HEK293 (cell line): ENCODE data around the gene FBN2.

Source experiments
- CTCF ChIA-PET: fragments of 350-600 bp; formaldehyde crosslinking; extraction: SDS; loops from one replicate; lab custom pipeline; 2021; ENCODE audit warnings: antibody characterized with exemption; lab: Yijun Ruan, JAX
- POLR2A ChIA-PET: fragments of 300-600 bp; formaldehyde crosslinking; extraction: SDS; loops from one replicate; lab custom pipeline; 2020; ENCODE audit warnings: antibody characterized with exemption, inconsistent platforms; lab: Yijun Ruan, JAX
- H3K27ac ChIP-seq: fragments of 200-500 bp; sonication (Bioruptor generic); 2 replicates; pipeline ENCODE4 v1.5.1; 2014; ENCODE audit warnings: low read depth, low read length, control low read depth, inconsistent platforms; ENCODE audit errors: extremely low read depth
- H3K36me3 ChIP-seq, 2 experiments: fragments of 200-500 bp in 1 of 2; sonication (Bioruptor generic) in 1 of 2; 1 replicate in 1 of 2; 2 replicates in 1 of 2; pipeline ENCODE4 v1.5.1; 2014 to 2017; ENCODE audit warnings: inconsistent platforms in 2 of 2, low read length in 2 of 2; ENCODE audit not compliant: control insufficient read depth in 2 of 2, insufficient read depth in 1 of 2
- H3K4me1 ChIP-seq: fragments of 200-500 bp; sonication (Bioruptor generic); 2 replicates; pipeline ENCODE4 v1.5.1; 2014; ENCODE audit warnings: mild to moderate bottlenecking, low read length, inconsistent platforms; ENCODE audit not compliant: control insufficient read depth, insufficient read depth
- H3K4me3 ChIP-seq: 2 replicates; pipeline ENCODE4 v1.5.1; 2011; ENCODE audit warnings: low read depth, mild to moderate bottlenecking, control low read depth, low read length, moderate library complexity
- H3K9me3 ChIP-seq: fragments of 200-500 bp; sonication (Bioruptor generic); 2 replicates; pipeline ENCODE4 v1.5.1; 2014; ENCODE audit warnings: low read depth, low read length, inconsistent platforms; ENCODE audit not compliant: control insufficient read depth, insufficient read depth
- BCL11A ChIP-seq: fragments of 450-650 bp; formaldehyde crosslinking; IDR thresholded peaks from 2 replicates; pipeline ENCODE4 v1.5.1; 2016; ENCODE audit warnings: low read depth, missing biosample characterization, missing genetic modification characterization
- GLI4 ChIP-seq: fragments of 450-650 bp; formaldehyde crosslinking; IDR thresholded peaks from 2 replicates; pipeline ENCODE4 v1.5.1; 2016; ENCODE audit warnings: missing biosample characterization, missing genetic modification characterization
- GLIS1 ChIP-seq: fragments of 450-650 bp; formaldehyde crosslinking; IDR thresholded peaks from 2 replicates; pipeline ENCODE4 v1.5.1; 2016; ENCODE audit warnings: missing biosample characterization, missing genetic modification characterization
- GLIS2 ChIP-seq: fragments of 450-650 bp; formaldehyde crosslinking; IDR thresholded peaks from 2 replicates; pipeline ENCODE4 v1.5.1; 2016; ENCODE audit warnings: missing biosample characterization, missing genetic modification characterization
- SETDB1 ChIP-seq: IDR thresholded peaks from one replicate; pipeline ENCODE4 v1.6.1; 2017; ENCODE audit warnings: mild to moderate bottlenecking, low read length, moderate library complexity, mixed read lengths; ENCODE audit not compliant: insufficient read length
- ZBTB7A ChIP-seq: fragments of 450-650 bp; formaldehyde crosslinking; IDR thresholded peaks from 2 replicates; pipeline ENCODE4 v1.5.1; 2016; ENCODE audit warnings: low read depth, missing biosample characterization, missing genetic modification characterization
- ZFP37 ChIP-seq: fragments of 450-650 bp; formaldehyde crosslinking; IDR thresholded peaks from 2 replicates; pipeline ENCODE4 v1.5.1; 2016; ENCODE audit warnings: missing biosample characterization, missing genetic modification characterization
- ZIC2 ChIP-seq: fragments of 450-650 bp; formaldehyde crosslinking; IDR thresholded peaks from 2 replicates; pipeline ENCODE4 v1.5.1; 2016; ENCODE audit warnings: missing biosample characterization, missing genetic modification characterization
- ZNF324 ChIP-seq: fragments of 450-650 bp; formaldehyde crosslinking; IDR thresholded peaks from 2 replicates; pipeline ENCODE4 v1.5.1; 2016; ENCODE audit warnings: missing biosample characterization, missing genetic modification characterization
- ZNF350 ChIP-seq: fragments of 450-650 bp; formaldehyde crosslinking; IDR thresholded peaks from 2 replicates; pipeline ENCODE4 v1.5.0; 2017; ENCODE audit warnings: missing biosample characterization, mild to moderate bottlenecking, missing genetic modification characterization
- ZNF404 ChIP-seq: fragments of 450-650 bp; formaldehyde crosslinking; IDR thresholded peaks from 2 replicates; pipeline ENCODE4 v1.5.1; 2017; ENCODE audit warnings: missing biosample characterization, missing genetic modification characterization
- ZNF777 ChIP-seq: fragments of 450-650 bp; formaldehyde crosslinking; IDR thresholded peaks from 2 replicates; pipeline ENCODE4 v1.5.1; 2017; ENCODE audit warnings: missing biosample characterization, missing genetic modification characterization, borderline replicate concordance
- ZNF843 ChIP-seq: fragments of 450-650 bp; formaldehyde crosslinking; IDR thresholded peaks from 2 replicates; pipeline ENCODE4 v1.5.1; 2016; ENCODE audit warnings: missing biosample characterization, missing genetic modification characterization
- ZXDB ChIP-seq: fragments of 450-650 bp; formaldehyde crosslinking; IDR thresholded peaks from 2 replicates; pipeline ENCODE4 v1.5.1; 2016; ENCODE audit warnings: missing biosample characterization, missing genetic modification characterization
- TF ChIP-seq, protein P1 (sequence below): fragments of 450-650 bp; formaldehyde crosslinking; IDR thresholded peaks from 2 replicates; pipeline ENCODE4 v1.5.1; 2016; ENCODE audit warnings: missing biosample characterization, missing genetic modification characterization

Gene FBN2

DNA sequence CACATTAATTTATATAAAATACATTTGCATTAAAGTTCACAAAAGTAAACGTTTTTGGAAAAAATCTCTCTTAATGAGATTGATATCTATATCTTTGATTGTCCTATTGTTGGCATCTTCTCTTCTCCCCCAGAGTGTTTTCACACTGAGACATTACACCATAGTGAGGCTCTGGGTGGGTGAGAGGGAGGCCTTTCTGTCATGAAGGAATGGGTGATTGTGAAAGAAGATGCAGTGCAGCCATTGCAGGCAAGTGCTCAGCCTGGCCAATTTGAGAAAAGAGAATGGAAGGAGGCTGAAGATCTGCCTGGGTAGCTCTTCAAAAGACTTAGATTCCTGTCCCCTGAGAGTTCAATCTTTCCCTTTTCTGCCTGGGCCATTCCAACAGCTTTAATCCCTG lies 313.7 kb downstream of the FBN2 start:
- ChIA-PET POLR2A (no interaction called here), CTCF (interaction anchor here (0.6 to 1.0 kb wide), 2 partner anchors 32 to 619 kb away, joined by 3 read pairs; no protein-coding TSS in a partner anchor)
- Histone ChIP-seq H3K4me3 (no peak overlapping the region), H3K36me3 (no peaks in the 10 kb centered on the region), H3K4me1 (peaks cover 13% of the 10 kb centered on the region), H3K27ac (no peak overlapping the region), H3K9me3 (no peaks in the 10 kb centered on the region)
- no peak for TF ChIP-seq BCL11A (tag by site-specific recombination)
- no peak for TF ChIP-seq ZBTB7A
- no peak for TF ChIP-seq ZNF843 (tag by site-specific recombination)
- TF ChIP-seq ZNF777 = no peak
- no peak for TF ChIP-seq GLI4 (tag by site-specific recombination)
- TF ChIP-seq, protein P1, sequence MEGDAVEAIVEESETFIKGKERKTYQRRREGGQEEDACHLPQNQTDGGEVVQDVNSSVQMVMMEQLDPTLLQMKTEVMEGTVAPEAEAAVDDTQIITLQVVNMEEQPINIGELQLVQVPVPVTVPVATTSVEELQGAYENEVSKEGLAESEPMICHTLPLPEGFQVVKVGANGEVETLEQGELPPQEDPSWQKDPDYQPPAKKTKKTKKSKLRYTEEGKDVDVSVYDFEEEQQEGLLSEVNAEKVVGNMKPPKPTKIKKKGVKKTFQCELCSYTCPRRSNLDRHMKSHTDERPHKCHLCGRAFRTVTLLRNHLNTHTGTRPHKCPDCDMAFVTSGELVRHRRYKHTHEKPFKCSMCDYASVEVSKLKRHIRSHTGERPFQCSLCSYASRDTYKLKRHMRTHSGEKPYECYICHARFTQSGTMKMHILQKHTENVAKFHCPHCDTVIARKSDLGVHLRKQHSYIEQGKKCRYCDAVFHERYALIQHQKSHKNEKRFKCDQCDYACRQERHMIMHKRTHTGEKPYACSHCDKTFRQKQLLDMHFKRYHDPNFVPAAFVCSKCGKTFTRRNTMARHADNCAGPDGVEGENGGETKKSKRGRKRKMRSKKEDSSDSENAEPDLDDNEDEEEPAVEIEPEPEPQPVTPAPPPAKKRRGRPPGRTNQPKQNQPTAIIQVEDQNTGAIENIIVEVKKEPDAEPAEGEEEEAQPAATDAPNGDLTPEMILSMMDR (tag by site-specific recombination) = no peak
- TF ChIP-seq ZNF404 (tag by site-specific recombination) = no peak
- TF ChIP-seq ZXDB (tag by site-specific recombination) = no peak
- TF ChIP-seq, all 188 proteins: peak for 0

DNA sequence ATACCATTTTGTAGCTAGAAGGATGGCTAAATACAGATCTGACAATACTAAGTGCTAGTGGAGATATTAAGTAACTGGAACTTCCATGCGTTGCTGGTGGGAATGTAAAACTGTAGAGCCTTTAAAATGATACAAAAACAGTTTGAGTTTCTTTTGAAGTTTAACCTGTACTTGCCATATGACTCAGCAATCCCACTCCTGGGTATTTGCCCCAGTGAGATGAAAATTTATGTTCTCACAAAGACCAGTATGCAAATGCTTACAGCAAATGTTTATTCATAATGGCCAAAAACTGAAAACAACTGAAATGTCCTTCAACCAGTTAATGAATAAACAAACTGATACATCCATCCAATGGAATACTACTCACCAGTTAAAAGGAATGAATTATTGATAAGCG lies 317.2 kb downstream of the FBN2 start:
- TF ChIP-seq SETDB1 = no peak
- no peak for TF ChIP-seq ZNF350
- H3K9me3 ChIP-seq = no peaks in the 10 kb centered on the region
- ChIA-PET CTCF (no interaction called here), POLR2A (no interaction called here)
- no peak overlapping the region for H3K4me3 ChIP-seq
- H3K36me3 ChIP-seq = no peaks in the 10 kb centered on the region
- peaks cover 12% of the 10 kb centered on the region for H3K4me1 ChIP-seq
- H3K27ac ChIP-seq = no peak overlapping the region

DNA sequence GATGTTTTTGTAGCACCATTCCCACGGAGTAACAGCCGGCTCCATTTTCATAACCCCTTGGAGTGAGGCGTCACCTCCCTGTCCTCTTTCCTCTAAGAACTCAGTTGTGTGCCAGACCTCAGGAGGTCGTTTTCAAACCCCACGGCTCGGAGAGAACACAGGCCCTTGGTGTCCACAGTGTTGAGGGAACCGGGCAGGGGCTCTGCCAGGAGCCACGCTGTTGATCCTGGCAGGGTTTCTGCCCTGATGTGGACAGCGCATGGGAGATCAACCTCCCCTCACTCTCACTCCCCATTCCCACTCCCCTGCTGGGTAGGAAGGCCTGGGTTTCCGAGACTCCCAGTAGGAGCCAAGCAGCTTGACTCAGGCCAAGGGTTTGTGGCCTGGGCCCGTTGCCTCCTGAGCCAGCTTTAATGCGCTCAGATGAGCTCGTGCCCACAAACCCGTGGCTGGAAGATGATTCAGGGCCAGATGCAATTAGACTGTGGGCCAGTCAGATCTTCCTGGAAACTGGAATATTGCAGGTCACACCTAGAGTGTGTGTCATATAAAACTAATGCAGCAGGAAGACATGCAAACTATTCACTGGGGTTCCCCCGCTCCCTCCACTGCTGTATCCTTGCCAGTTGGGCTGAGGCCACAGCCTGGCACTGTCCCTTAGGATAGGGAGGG lies 321.0 kb downstream of the FBN2 start:
- Histone ChIP-seq H3K4me1 (no peaks in the 10 kb centered on the region), H3K9me3 (no peaks in the 10 kb centered on the region), H3K27ac (no peak overlapping the region), H3K36me3 (no peaks in the 10 kb centered on the region), H3K4me3 (no peak overlapping the region)
- TF ChIP-seq GLIS1 (tag by site-specific recombination) (0 out of 2 replicates have a peak, but pooled peaks have one; percentile 17), ZIC2 (tag by site-specific recombination) (peak; percentile 82), GLIS2 (tag by site-specific recombination) (no peak), ZFP37 (tag by site-specific recombination) (no peak)
- ChIA-PET POLR2A (no interaction called here), CTCF (no interaction called here)

DNA sequence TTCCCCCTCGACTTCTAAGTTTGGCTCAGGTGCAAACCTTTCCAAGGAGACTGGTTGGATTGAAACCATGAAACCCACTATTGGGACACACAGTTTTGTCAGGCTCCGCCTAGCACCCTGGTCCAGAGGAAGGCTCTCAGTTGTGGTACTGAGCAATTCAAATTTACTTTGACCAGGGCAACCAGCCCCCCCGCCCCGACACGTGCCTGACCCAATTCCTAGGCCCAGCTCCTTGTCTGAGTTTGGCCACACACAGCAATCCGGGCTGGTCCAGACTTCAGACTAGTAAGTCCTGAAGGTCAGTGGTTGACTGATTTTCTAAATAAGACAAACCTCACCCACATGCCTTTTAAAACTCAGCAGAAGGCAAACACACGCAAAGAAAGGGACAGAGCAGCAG lies 321.8 kb downstream of the FBN2 start:
- H3K9me3 ChIP-seq = no peaks in the 10 kb centered on the region
- H3K4me1 ChIP-seq = no peaks in the 10 kb centered on the region
- ChIA-PET CTCF (no interaction called here), POLR2A (no interaction called here)
- H3K4me3 ChIP-seq = no peak overlapping the region
- no peak for TF ChIP-seq ZNF324 (tag by site-specific recombination)
- no peaks in the 10 kb centered on the region for H3K36me3 ChIP-seq
- H3K27ac ChIP-seq = no peak overlapping the region
